Ectodermal cell (in vitro differentiated cells): Measurements from ENCODE around the gene PPWD1. TPM values are rescaled to one million over a fixed set of nuclear protein-coding genes. Genes with fewer than 3 reads are reported as not detected.
A peak's percentile ranks its signal among the peaks of the same experiment; 100 is the strongest.

ENCODE experiments used
- H3K27ac ChIP-seq: 2 replicates; pipeline ENCODE4 v1.7.0; 2013; ENCODE audit warnings: mild to moderate bottlenecking, low read depth, low read length; ENCODE audit not compliant: insufficient read depth, poor library complexity, severe bottlenecking
- H3K27me3 ChIP-seq: 2 replicates; pipeline ENCODE4 v1.7.0; 2013; ENCODE audit warnings: mild to moderate bottlenecking, low read length; ENCODE audit not compliant: insufficient read depth, control insufficient read depth, poor library complexity, severe bottlenecking
- H3K36me3 ChIP-seq: one replicate; pipeline ENCODE4 v1.7.0; 2013; ENCODE audit warnings: low read length; ENCODE audit not compliant: control insufficient read depth, insufficient read depth
- H3K4me1 ChIP-seq: one replicate; pipeline ENCODE4 v1.7.0; 2013; ENCODE audit warnings: low read length; ENCODE audit not compliant: control insufficient read depth, insufficient read depth
- H3K4me3 ChIP-seq: 2 replicates; pipeline ENCODE4 v1.7.0; 2013; ENCODE audit warnings: low read depth, low read length, control low read depth; ENCODE audit not compliant: insufficient read depth
- H3K9me3 ChIP-seq: 2 replicates; pipeline ENCODE4 v1.7.0; 2013; ENCODE audit warnings: mild to moderate bottlenecking, low read length, moderate library complexity; ENCODE audit not compliant: control insufficient read depth
- WGBS, 2 experiments: methylation state at CpG; one replicate each; pipeline ENCODE4 v1.1.7; 2013; ENCODE audit warnings: missing lambda C conversion rate in 2 of 2; 5-methylcytosine and 5-hydroxymethylcytosine counted together
- polyA plus RNA-seq, 4 experiments: library from polyadenylated mRNA; stranded (reverse); fragments of 50-300 nt; gene quantifications; one replicate each; pipeline ENCODE4 v1.2.3, GENCODE V29; 2013

PPWD1 gene
- polyA plus RNA-seq (2013, experiment 1 of 4): 59.9 TPM
- 72.2 TPM for polyA plus RNA-seq (2013, experiment 2 of 4)
- polyA plus RNA-seq (2013, experiment 3 of 4): 54.0 TPM
- polyA plus RNA-seq (2013, experiment 4 of 4): 60.3 TPM

GRCh38 chr5:65562731-65563701 is at the start of gene PPWD1, which contains the start of gene CENPK:
Gene PPWD1 (plus strand): TSS chr5:65563296. CDS start chr5:65563311, 15 bp downstream.
Gene CENPK (minus strand): TSS chr5:65563168. CDS start chr5:65554907, 8,261 bp downstream.
- 1% methylated on average over 49 to 53 of the region's 54 CpGs for WGBS, 2 experiments
- H3K27ac ChIP-seq: peak within 1 kb of the TSS; percentile 89
- peaks cover 7% of the 10 kb centered on the region for H3K4me1 ChIP-seq
- H3K36me3 ChIP-seq: no peaks in the 10 kb centered on the region
- H3K4me3 ChIP-seq: peak within 1 kb of the TSS; percentile 77
- no peaks in the 10 kb centered on the region for H3K27me3 ChIP-seq
- H3K9me3 ChIP-seq: no peaks in the 10 kb centered on the region

DNA sequence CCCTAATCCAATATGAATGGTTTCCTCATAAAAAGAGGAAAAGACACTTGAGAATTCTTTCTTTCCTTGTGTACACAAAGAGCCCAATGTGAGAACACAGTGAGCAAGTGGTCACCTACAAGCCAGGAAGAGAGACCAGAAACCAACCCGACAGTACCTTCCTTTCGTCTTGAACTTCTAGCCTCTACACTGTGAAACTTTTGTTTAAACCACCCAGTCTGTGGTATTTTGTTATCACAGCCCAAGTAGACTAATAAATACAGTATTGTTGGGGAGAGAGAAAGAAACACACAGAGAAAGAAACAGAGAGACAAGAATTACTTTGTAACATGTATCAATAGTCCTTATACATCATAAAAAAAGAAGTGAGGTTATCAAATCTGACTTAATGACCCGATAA is 37.4 kb upstream of the PPWD1 start:
- H3K27me3 ChIP-seq: no peaks in the 10 kb centered on the region
- no peaks in the 10 kb centered on the region for H3K4me1 ChIP-seq
- H3K36me3 ChIP-seq: peaks cover 8% of the 10 kb centered on the region
- no peak overlapping the region for H3K27ac ChIP-seq
- 94 to 97% methylated on average over 3 of the region's 3 CpGs for WGBS, 2 experiments
- no peaks in the 10 kb centered on the region for H3K9me3 ChIP-seq
- H3K4me3 ChIP-seq: no peak overlapping the region

DNA sequence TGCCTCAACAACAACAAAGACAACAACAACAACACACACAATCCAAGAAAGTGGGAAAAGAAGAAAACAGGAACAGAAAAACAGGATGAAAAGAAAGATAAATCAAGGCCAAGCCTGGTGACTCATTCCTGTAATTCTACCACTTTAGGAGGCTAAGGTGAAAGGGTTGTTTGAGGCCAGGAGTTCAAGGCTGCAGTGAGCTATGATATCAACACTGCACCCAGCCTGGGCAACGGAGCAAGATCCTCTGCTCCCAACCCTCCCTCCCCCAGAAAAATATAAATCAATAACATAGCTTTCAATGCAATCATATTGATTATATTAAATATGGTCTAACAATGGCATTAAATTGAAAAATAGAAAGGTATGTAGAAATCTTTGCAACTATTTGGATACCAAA is 32.2 kb upstream of the PPWD1 start:
- no peaks in the 10 kb centered on the region for H3K4me1 ChIP-seq
- H3K27ac ChIP-seq: no peak overlapping the region
- no peaks in the 10 kb centered on the region for H3K27me3 ChIP-seq
- WGBS, 2 experiments: 100% methylated on average over 1 of the region's 1 CpG; no CpG with 5 or more reads in 1 of the 2 experiments
- peaks cover 4% of the 10 kb centered on the region for H3K36me3 ChIP-seq
- H3K4me3 ChIP-seq: no peak overlapping the region
- H3K9me3 ChIP-seq: no peaks in the 10 kb centered on the region

- Histone ChIP-seq H3K27ac (no peak overlapping the region), H3K4me3 (no peak overlapping the region), H3K27me3 (no peaks in the 10 kb centered on the region), H3K4me1 (no peaks in the 10 kb centered on the region), H3K9me3 (no peaks in the 10 kb centered on the region), H3K36me3 (no peaks in the 10 kb centered on the region)
- 94 to 95% methylated on average over 6 of the region's 6 CpGs for WGBS, 2 experiments
Measured at GRCh38 chr5:65535529-65535987, 27.5 kb upstream of the PPWD1 start.

- no peaks in the 10 kb centered on the region for H3K4me1 ChIP-seq
- no peaks in the 10 kb centered on the region for H3K27me3 ChIP-seq
- no peak overlapping the region for H3K27ac ChIP-seq
- H3K36me3 ChIP-seq: peaks cover 17% of the 10 kb centered on the region
- no peaks in the 10 kb centered on the region for H3K9me3 ChIP-seq
- H3K4me3 ChIP-seq: no peak overlapping the region
Measured at GRCh38 chr5:65539827-65540226, 23.3 kb upstream of the PPWD1 start.

- peaks cover 17% of the 10 kb centered on the region for H3K36me3 ChIP-seq
- H3K27ac ChIP-seq: no peak overlapping the region
- no peaks in the 10 kb centered on the region for H3K9me3 ChIP-seq
- 95 to 100% methylated on average over 1 of the region's 4 CpGs for WGBS, 2 experiments
- H3K4me3 ChIP-seq: no peak overlapping the region
- H3K4me1 ChIP-seq: no peaks in the 10 kb centered on the region
- H3K27me3 ChIP-seq: no peaks in the 10 kb centered on the region
Measured at GRCh38 chr5:65544473-65544872, 18.6 kb upstream of the PPWD1 start.

- no peaks in the 10 kb centered on the region for H3K4me1 ChIP-seq
- no peak overlapping the region for H3K27ac ChIP-seq
- H3K9me3 ChIP-seq: no peaks in the 10 kb centered on the region
- WGBS, 2 experiments: 79 to 91% methylated on average over 4 to 5 of the region's 5 CpGs
- no peaks in the 10 kb centered on the region for H3K27me3 ChIP-seq
- peaks cover 14% of the 10 kb centered on the region for H3K36me3 ChIP-seq
- H3K4me3 ChIP-seq: no peak overlapping the region
Measured at GRCh38 chr5:65546141-65546540, 17.0 kb upstream of the PPWD1 start.

DNA sequence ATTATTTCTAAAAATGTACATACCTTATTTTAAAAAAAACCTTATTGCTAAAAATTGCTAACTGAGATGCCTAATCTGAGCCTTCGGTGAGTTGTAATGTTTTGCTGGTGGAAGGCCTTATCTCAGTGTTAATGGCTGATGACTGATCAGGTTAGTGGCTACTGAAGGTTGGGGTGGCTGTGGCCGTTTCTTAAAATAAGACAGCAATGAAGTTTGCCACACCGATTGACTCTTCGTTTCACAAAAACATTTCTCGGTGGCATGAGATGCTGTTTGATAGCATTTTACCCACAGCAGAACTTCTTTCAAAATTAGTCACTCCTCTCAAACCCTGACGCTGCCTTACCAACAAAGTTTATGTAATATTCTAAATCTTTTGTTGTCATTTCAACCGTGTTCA is 14.8 kb upstream of the PPWD1 start:
- Histone ChIP-seq H3K4me1 (no peaks in the 10 kb centered on the region), H3K36me3 (peaks cover 6% of the 10 kb centered on the region), H3K4me3 (no peak overlapping the region), H3K27ac (no peak overlapping the region), H3K9me3 (no peaks in the 10 kb centered on the region), H3K27me3 (no peaks in the 10 kb centered on the region)
- WGBS, 2 experiments: 91 to 95% methylated on average over 7 of the region's 7 CpGs

GRCh38 chr5:65553941-65554340 is 9.2 kb upstream of the PPWD1 start:
- Histone ChIP-seq H3K9me3 (no peaks in the 10 kb centered on the region), H3K4me1 (no peaks in the 10 kb centered on the region), H3K4me3 (no peak overlapping the region), H3K27ac (no peak overlapping the region), H3K36me3 (peaks cover 10% of the 10 kb centered on the region), H3K27me3 (no peaks in the 10 kb centered on the region)
- WGBS, 2 experiments: 80 to 87% methylated on average over 5 of the region's 5 CpGs

GRCh38 chr5:65555287-65555686 is 7.8 kb upstream of the PPWD1 start:
- H3K9me3 ChIP-seq: no peaks in the 10 kb centered on the region
- no peaks in the 10 kb centered on the region for H3K4me1 ChIP-seq
- no peak overlapping the region for H3K4me3 ChIP-seq
- H3K27me3 ChIP-seq: no peaks in the 10 kb centered on the region
- H3K27ac ChIP-seq: no peak overlapping the region
- H3K36me3 ChIP-seq: peaks cover 10% of the 10 kb centered on the region
